BJ (cell line): ENCODE measurements around the gene SLMAP. TPM values are rescaled to one million over a fixed set of nuclear protein-coding genes. Genes with fewer than 3 reads are reported as not detected.

ENCODE experiments used
- CTCF ChIA-PET: fragments of 350-600 bp; formaldehyde crosslinking; extraction: SDS; loops from one replicate; lab custom pipeline; 2021; ENCODE audit warnings: antibody characterized with exemption, inconsistent platforms; lab: Yijun Ruan, JAX
- POLR2A ChIA-PET: fragments of 300-600 bp; sonication (Branson Sonifier 250); formaldehyde crosslinking; extraction: SDS; loops from one replicate; lab custom pipeline; 2021; ENCODE audit warnings: antibody characterized with exemption; lab: Charles Lee
- DNase-seq: peaks from one replicate; pipeline ENCODE4 v3.0.0-alpha.2; 2011; ENCODE audit warnings: low read depth
- H3K27me3 ChIP-seq: 2 replicates; pipeline ENCODE4 v1.6.0; 2011; ENCODE audit warnings: low read length; ENCODE audit not compliant: control insufficient read depth, insufficient read depth
- H3K36me3 ChIP-seq: 2 replicates; pipeline ENCODE4 v1.5.1; 2011; ENCODE audit warnings: low read length; ENCODE audit not compliant: control insufficient read depth, insufficient read depth
- H3K4me3 ChIP-seq: 2 replicates; pipeline ENCODE4 v1.5.1; 2011; ENCODE audit warnings: low read depth, mild to moderate bottlenecking, control low read depth, low read length
- polyA plus RNA-seq: library from polyadenylated mRNA; depleted of rRNA; stranded (reverse); fragments of >200 nt; gene quantifications from 2 replicates; pipeline ENCODE4 v1.2.3, GENCODE V29; 2011
- TF ChIP-seq, protein P1 (sequence below): IDR thresholded peaks from 2 replicates; pipeline ENCODE4 v1.5.1; 2011; ENCODE audit warnings: low read depth, mild to moderate bottlenecking, control low read depth, inconsistent platforms, low read length, moderate library complexity; ENCODE audit not compliant: insufficient read depth

Gene SLMAP
- polyA plus RNA-seq, 1 experiment, result 24.1 TPM

DNA sequence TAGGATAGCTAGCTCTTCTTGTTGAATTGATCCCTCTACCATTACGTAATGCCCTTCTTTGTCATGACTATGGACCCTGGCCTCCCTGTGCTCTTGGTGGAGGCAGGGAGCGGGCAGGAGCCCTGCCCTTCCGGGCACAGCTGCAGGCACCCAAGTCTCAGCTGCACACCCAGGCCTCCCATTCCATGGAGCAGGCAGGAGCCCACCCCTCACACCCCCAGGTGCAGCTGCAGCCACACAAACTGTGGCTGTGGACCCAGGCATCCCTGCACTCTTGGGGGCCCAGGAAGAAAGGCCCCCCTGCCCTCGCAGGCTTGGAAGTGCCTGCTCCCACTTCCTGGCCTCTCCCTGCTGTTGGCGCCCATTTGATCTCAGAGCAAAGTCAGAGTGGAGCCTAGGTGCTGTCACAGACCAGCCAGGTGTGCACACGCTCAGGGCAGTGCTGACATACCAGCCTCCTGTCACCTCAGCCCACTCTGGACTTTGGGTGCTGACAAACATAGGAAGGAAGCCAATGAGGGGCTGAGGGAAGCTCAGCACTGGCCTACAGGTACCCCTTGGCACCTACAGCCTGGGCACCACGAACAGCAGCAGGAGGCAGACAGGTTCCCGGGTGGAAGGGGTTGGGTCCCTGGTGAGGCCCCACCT lies 53.0 kb downstream of the SLMAP start:
- POLR2A ChIA-PET, result no interaction called here

DNA sequence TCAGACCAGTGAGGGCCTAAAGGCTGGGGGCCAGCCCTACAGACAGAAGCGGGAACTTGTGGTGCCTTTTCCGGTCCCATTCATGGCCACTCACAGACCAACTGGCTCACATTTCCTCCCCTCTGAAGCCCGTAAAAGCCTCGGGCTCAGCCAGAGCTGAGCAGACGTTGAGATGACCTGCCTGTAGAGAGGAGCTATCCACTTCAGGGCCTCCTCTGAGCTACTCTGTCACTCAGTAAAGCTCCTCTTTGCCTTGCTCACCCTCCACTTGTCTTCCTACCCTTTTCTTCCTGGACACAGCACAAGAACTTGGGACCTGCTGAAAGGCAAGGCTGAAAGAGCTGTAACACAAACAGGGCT lies 53.5 kb downstream of the SLMAP start:
- H3K36me3 ChIP-seq, result no peaks in the 10 kb centered on the region
- TF ChIP-seq, protein P1, sequence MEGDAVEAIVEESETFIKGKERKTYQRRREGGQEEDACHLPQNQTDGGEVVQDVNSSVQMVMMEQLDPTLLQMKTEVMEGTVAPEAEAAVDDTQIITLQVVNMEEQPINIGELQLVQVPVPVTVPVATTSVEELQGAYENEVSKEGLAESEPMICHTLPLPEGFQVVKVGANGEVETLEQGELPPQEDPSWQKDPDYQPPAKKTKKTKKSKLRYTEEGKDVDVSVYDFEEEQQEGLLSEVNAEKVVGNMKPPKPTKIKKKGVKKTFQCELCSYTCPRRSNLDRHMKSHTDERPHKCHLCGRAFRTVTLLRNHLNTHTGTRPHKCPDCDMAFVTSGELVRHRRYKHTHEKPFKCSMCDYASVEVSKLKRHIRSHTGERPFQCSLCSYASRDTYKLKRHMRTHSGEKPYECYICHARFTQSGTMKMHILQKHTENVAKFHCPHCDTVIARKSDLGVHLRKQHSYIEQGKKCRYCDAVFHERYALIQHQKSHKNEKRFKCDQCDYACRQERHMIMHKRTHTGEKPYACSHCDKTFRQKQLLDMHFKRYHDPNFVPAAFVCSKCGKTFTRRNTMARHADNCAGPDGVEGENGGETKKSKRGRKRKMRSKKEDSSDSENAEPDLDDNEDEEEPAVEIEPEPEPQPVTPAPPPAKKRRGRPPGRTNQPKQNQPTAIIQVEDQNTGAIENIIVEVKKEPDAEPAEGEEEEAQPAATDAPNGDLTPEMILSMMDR, result no peak
- no peak overlapping the region for H3K4me3 ChIP-seq
- ChIA-PET CTCF (no interaction called here), POLR2A (no interaction called here)
- no peak for DNase-seq
- H3K27me3 ChIP-seq, result no peaks in the 10 kb centered on the region

More for the DNA sequence above, 53.0 kb downstream of the SLMAP start:
- Histone ChIP-seq H3K36me3 (no peaks in the 10 kb centered on the region), H3K27me3 (no peaks in the 10 kb centered on the region), H3K4me3 (no peak overlapping the region)
- DNase-seq, result no peak
- TF ChIP-seq, protein P1, result no peak
- CTCF ChIA-PET, result no interaction called here

DNA sequence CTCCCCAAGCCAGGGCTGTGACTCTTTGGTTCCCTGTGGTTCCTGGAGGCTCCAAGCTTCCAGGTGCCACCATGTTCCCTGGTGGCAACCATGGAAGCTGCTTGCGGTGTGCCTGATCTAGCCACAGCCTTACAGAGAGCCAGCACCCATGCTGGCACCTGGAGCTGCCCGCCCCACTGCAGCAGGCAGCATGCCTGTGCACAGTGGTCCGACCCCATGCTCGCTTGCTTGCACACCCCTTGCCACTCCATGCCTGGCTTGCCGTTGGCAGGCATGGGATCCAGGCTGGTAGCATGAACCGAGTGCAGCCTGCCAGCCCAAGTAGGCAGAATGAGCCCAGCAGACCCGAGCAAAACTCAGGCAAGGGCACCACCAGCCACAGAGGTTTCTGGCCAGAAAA lies 53.9 kb downstream of the SLMAP start:
- no peak for DNase-seq
- Histone ChIP-seq H3K4me3 (no peak overlapping the region), H3K36me3 (no peaks in the 10 kb centered on the region), H3K27me3 (no peaks in the 10 kb centered on the region)
- ChIA-PET CTCF (no interaction called here), POLR2A (no interaction called here)
- TF ChIP-seq, protein P1, result no peak

DNA sequence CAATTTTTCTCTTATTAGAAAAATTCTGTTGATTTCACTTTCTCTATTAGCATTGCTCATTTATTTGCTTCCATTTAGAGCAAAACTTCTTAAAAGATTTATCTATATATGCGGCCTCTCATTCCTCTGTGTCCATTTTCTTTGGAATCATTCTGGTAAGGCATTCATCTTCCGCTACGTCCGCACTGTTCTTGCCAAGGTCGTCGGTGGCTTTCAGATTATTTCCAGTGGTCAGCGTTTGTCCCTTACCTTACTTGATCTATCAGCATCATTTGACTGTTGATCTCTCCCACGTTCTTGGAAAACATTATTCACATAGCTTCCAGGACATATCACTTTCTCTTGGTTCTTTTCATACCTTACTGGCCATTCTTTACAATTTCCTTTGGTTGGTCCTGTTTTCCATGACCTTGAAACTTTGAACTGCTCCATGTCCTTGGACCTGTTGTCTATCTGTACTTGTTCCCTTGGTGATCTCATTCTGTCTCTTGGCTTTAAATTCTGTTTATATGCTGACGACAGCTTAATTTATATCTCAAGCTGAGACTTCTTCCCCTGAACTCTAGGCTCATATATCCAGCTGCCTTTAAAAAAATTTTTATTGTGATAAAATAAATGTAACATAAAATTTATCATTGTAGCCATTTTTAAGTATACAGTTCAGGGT lies 54.5 kb downstream of the SLMAP start:
- ChIA-PET CTCF (interaction anchor here (0.7 to 0.9 kb wide), 2 partner anchors 8 to 55 kb away, joined by 3 read pairs; partner anchors contain the start of gene SLMAP), POLR2A (no interaction called here)
- Histone ChIP-seq H3K36me3 (no peaks in the 10 kb centered on the region), H3K27me3 (no peaks in the 10 kb centered on the region), H3K4me3 (no peak overlapping the region)
- TF ChIP-seq, protein P1, result no peak
- DNase-seq, result no peak

DNA sequence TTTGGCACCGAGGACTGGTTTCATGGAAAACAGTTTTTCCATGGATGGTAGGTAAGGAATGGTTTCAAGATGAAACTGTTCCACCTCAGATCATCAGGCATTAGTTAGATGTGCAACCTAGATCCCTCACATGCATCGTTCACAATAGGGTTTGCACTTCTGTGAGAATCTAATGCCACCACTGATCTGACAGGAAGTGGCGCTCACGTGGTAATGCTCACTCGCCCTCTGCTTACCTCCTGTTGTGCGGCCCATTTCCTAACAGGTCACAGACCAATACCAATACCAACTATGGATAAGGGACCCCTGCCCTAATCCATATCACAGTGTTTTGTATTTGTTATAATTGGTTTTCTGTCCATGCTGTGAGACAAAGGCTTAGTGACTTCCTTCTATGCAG lies 58.9 kb downstream of the SLMAP start:
- H3K27me3 ChIP-seq, result no peaks in the 10 kb centered on the region
- POLR2A ChIA-PET, result no interaction called here
- DNase-seq, result no peak
- H3K4me3 ChIP-seq, result no peak overlapping the region
- TF ChIP-seq, protein P1, result no peak
- H3K36me3 ChIP-seq, result no peaks in the 10 kb centered on the region
- CTCF ChIA-PET, result interaction anchor here (0.8 to 1.8 kb wide), 3 partner anchors 10 to 997 kb away, joined by 3 to 6 read pairs (median 3); no protein-coding TSS in a partner anchor
